ENCODE data around the gene SMIM1. TPM values are rescaled to one million over a fixed set of nuclear protein-coding genes. Genes with fewer than 3 reads are reported as not detected.

SMIM1 gene
- total RNA-seq, 1 donor from 2014 or later, result 1.6 TPM

DNA sequence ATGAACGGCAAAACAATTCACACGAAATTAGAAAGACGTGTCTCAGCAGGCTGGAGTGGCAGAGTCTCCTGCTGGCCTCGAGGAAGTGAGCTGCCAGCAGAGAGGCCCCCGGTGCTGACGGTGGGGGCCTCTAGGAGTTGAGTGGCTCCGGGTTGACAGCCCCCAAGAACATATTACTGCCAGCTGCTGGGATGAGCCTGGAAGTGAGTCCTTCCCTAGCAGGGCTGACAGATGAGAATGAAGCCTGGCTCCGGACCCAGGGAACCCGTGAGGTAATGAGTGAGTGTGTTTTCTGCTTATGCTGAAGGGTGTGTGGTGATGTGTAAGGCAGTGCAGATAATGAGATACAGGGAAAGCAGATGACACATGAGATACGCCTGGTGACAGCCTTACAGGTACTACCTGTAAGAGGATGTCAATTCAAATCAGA, 47.2 kb downstream of the SMIM1 start:
- Histone ChIP-seq H3K9me3 (ENCODE audit: control insufficient read depth in 3 of 3, low read length in 3 of 3) (no peaks in the 10 kb centered on the region), H3K9ac (ENCODE audit: low read depth in 1 of 3, low read length in 3 of 3) (no peak overlapping the region), H3K4me3 (ENCODE audit: low read length in 3 of 3) (no peak overlapping the region), H3K27me3 (ENCODE audit: control insufficient read depth in 3 of 3, insufficient read depth in 3 of 3, low read length in 3 of 3) (no peaks in the 10 kb centered on the region), H3K27ac (ENCODE audit: low read depth, low read length) (no peak overlapping the region), H3K4me1 (ENCODE audit: control insufficient read depth in 3 of 3, insufficient read depth in 3 of 3, low read length in 3 of 3) (no peaks in the 10 kb centered on the region), H3K36me3 (ENCODE audit: control insufficient read depth in 3 of 3, insufficient read depth in 3 of 3, low read length in 3 of 3) (peaks cover 65 to 70% (median 70%) of the 10 kb centered on the region in 3 donors)

GRCh38 chr1:3820316-3820715, 47.8 kb downstream of the SMIM1 start:
- no peak overlapping the region for H3K27ac ChIP-seq (ENCODE audit: low read depth, low read length)
- peaks cover 64 to 68% (median 68%) of the 10 kb centered on the region in 3 donors for H3K36me3 ChIP-seq (ENCODE audit: control insufficient read depth in 3 of 3, insufficient read depth in 3 of 3, low read length in 3 of 3)

DNA sequence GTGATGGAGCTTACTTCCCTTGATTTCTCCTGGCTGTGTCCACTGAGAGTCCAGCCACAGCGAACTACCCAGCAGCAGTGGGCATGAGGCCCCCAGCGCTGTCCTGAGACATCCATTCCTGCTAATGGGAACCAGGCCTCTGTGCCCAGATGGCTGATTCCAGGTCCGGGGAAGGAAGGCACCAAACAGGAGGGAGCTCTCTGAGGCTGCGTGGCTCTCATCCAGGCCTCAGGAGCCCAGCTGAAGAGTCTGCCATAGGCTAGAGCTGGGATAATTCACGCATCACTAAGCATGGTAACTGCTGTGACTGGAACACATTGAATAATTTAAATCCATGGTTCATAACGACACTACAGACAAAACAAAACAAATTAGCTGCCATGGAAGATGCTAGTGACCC, 48.5 kb downstream of the SMIM1 start:
- Histone ChIP-seq H3K4me1 (ENCODE audit: control insufficient read depth in 3 of 3, insufficient read depth in 3 of 3, low read length in 3 of 3) (no peaks in the 10 kb centered on the region), H3K9ac (ENCODE audit: low read depth in 1 of 3, low read length in 3 of 3) (no peak overlapping the region), H3K36me3 (ENCODE audit: control insufficient read depth in 3 of 3, insufficient read depth in 3 of 3, low read length in 3 of 3) (peaks cover 66 to 70% (median 68%) of the 10 kb centered on the region in 3 donors), H3K9me3 (ENCODE audit: control insufficient read depth in 3 of 3, low read length in 3 of 3) (no peaks in the 10 kb centered on the region), H3K27me3 (ENCODE audit: control insufficient read depth in 3 of 3, insufficient read depth in 3 of 3, low read length in 3 of 3) (no peaks in the 10 kb centered on the region), H3K27ac (ENCODE audit: low read depth, low read length) (no peak overlapping the region), H3K4me3 (ENCODE audit: low read length in 3 of 3) (no peak overlapping the region)

More at GRCh38 chr1:3820316-3820715, 47.8 kb downstream of the SMIM1 start:
- no peaks in the 10 kb centered on the region for H3K4me1 ChIP-seq (ENCODE audit: control insufficient read depth in 3 of 3, insufficient read depth in 3 of 3, low read length in 3 of 3)
- H3K27me3 ChIP-seq (ENCODE audit: control insufficient read depth in 3 of 3, insufficient read depth in 3 of 3, low read length in 3 of 3), result no peaks in the 10 kb centered on the region
- H3K9ac ChIP-seq (ENCODE audit: low read depth in 1 of 3, low read length in 3 of 3), result no peak overlapping the region
- H3K9me3 ChIP-seq (ENCODE audit: control insufficient read depth in 3 of 3, low read length in 3 of 3), result no peaks in the 10 kb centered on the region
- H3K4me3 ChIP-seq (ENCODE audit: low read length in 3 of 3), result no peak overlapping the region

DNA sequence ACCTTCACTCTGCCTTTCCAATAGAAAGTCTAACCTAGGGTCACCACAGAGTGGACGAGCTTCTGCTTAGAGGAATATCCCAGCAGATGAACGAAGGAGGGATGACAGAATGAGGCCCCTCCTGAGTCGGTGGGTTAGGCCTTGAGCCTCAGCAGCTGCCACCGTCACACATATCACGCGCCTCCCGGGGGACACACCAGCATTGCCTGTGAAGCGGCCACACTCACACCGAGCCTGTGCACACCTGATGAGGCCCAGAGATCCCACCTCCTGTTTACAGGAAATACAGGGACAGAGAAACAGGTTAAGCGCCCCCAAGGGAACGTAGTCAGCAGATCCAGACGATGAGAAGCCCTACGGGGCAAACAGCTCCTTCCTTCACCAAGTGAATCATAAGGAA, 48.9 kb downstream of the SMIM1 start:
- Histone ChIP-seq H3K4me3 (ENCODE audit: low read length in 3 of 3) (no peak overlapping the region), H3K36me3 (ENCODE audit: control insufficient read depth in 3 of 3, insufficient read depth in 3 of 3, low read length in 3 of 3) (peaks cover 66 to 71% (median 68%) of the 10 kb centered on the region in 3 donors), H3K27me3 (ENCODE audit: control insufficient read depth in 3 of 3, insufficient read depth in 3 of 3, low read length in 3 of 3) (no peaks in the 10 kb centered on the region), H3K9me3 (ENCODE audit: control insufficient read depth in 3 of 3, low read length in 3 of 3) (no peaks in the 10 kb centered on the region), H3K4me1 (ENCODE audit: control insufficient read depth in 3 of 3, insufficient read depth in 3 of 3, low read length in 3 of 3) (no peaks in the 10 kb centered on the region), H3K9ac (ENCODE audit: low read depth in 1 of 3, low read length in 3 of 3) (no peak overlapping the region), H3K27ac (ENCODE audit: low read depth, low read length) (no peak overlapping the region)

DNA sequence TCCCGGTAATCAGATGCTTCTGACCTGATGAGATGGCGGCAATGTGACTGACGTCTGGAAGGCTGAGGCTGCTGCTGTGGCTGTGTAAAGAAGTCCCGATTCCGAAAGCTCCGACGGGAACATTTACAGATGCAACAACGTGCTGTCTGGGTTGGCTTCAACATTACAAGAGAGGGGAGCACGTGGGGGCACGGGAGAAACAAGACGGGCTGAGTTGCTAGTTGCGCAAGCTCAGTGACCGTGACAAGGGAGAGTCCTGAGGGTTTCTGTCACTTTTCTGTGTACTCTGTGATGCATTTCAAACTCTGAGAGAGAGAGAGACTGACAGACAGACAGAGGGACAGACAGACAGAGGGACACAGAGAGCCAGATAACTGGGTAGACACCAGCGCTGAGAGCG, 49.4 kb downstream of the SMIM1 start:
- no peak overlapping the region for H3K9ac ChIP-seq (ENCODE audit: low read depth in 1 of 3, low read length in 3 of 3)
- H3K27ac ChIP-seq (ENCODE audit: low read depth, low read length), result no peak overlapping the region
- H3K36me3 ChIP-seq (ENCODE audit: control insufficient read depth in 3 of 3, insufficient read depth in 3 of 3, low read length in 3 of 3), result peaks cover 66 to 74% (median 69%) of the 10 kb centered on the region in 3 donors

GRCh38 chr1:3822421-3822820, 49.9 kb downstream of the SMIM1 start:
- Histone ChIP-seq H3K27ac (ENCODE audit: low read depth, low read length) (no peak overlapping the region), H3K27me3 (ENCODE audit: control insufficient read depth in 3 of 3, insufficient read depth in 3 of 3, low read length in 3 of 3) (no peaks in the 10 kb centered on the region), H3K9me3 (ENCODE audit: control insufficient read depth in 3 of 3, low read length in 3 of 3) (no peaks in the 10 kb centered on the region), H3K9ac (ENCODE audit: low read depth in 1 of 3, low read length in 3 of 3) (no peak overlapping the region), H3K4me3 (ENCODE audit: low read length in 3 of 3) (no peak overlapping the region), H3K4me1 (ENCODE audit: control insufficient read depth in 3 of 3, insufficient read depth in 3 of 3, low read length in 3 of 3) (no peaks in the 10 kb centered on the region), H3K36me3 (ENCODE audit: control insufficient read depth in 3 of 3, insufficient read depth in 3 of 3, low read length in 3 of 3) (peaks cover 70 to 79% (median 74%) of the 10 kb centered on the region in 3 donors)

More for the DNA sequence above, 49.4 kb downstream of the SMIM1 start:
- H3K4me3 ChIP-seq (ENCODE audit: low read length in 3 of 3), result no peak overlapping the region
- H3K27me3 ChIP-seq (ENCODE audit: control insufficient read depth in 3 of 3, insufficient read depth in 3 of 3, low read length in 3 of 3), result no peaks in the 10 kb centered on the region
- no peaks in the 10 kb centered on the region for H3K4me1 ChIP-seq (ENCODE audit: control insufficient read depth in 3 of 3, insufficient read depth in 3 of 3, low read length in 3 of 3)
- H3K9me3 ChIP-seq (ENCODE audit: control insufficient read depth in 3 of 3, low read length in 3 of 3), result no peaks in the 10 kb centered on the region

DNA sequence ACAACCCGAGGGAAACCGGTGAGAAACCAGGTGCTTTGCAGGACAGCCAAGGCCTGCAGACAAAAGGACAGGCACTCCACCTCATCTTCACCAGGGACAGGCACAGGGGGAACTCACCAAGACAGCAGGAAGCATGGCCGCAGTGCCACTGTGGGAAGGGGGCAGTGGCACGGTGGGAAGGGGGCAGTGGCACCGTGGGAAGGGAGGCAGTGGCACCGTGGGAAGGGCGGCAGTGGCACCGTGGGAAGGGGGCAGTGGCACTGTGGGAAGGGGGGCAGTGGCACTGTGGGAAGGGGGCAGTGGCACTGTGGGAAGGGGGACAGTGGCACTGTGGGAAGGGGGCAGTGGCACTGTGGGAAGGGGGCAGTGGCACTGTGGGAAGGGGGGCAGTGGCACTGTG, 52.1 kb downstream of the SMIM1 start:
- no peak overlapping the region for H3K9ac ChIP-seq (ENCODE audit: low read depth in 1 of 3, low read length in 3 of 3)
- H3K27me3 ChIP-seq (ENCODE audit: control insufficient read depth in 3 of 3, insufficient read depth in 3 of 3, low read length in 3 of 3), result no peaks in the 10 kb centered on the region
- H3K9me3 ChIP-seq (ENCODE audit: control insufficient read depth in 3 of 3, low read length in 3 of 3), result no peaks in the 10 kb centered on the region
- no peak overlapping the region for H3K27ac ChIP-seq (ENCODE audit: low read depth, low read length)
- H3K4me1 ChIP-seq (ENCODE audit: control insufficient read depth in 3 of 3, insufficient read depth in 3 of 3, low read length in 3 of 3), result no peaks in the 10 kb centered on the region
- no peak overlapping the region for H3K4me3 ChIP-seq (ENCODE audit: low read length in 3 of 3)
- H3K36me3 ChIP-seq (ENCODE audit: control insufficient read depth in 3 of 3, insufficient read depth in 3 of 3, low read length in 3 of 3), result peaks cover 83 to 92% (median 89%) of the 10 kb centered on the region in 3 donors

- no peak overlapping the region for H3K9ac ChIP-seq (ENCODE audit: low read depth in 1 of 3, low read length in 3 of 3)
- no peak overlapping the region for H3K27ac ChIP-seq (ENCODE audit: low read depth, low read length)
- H3K27me3 ChIP-seq (ENCODE audit: control insufficient read depth in 3 of 3, insufficient read depth in 3 of 3, low read length in 3 of 3), result no peaks in the 10 kb centered on the region
- H3K4me3 ChIP-seq (ENCODE audit: low read length in 3 of 3), result no peak overlapping the region
- H3K9me3 ChIP-seq (ENCODE audit: control insufficient read depth in 3 of 3, low read length in 3 of 3), result no peaks in the 10 kb centered on the region
- H3K36me3 ChIP-seq (ENCODE audit: control insufficient read depth in 3 of 3, insufficient read depth in 3 of 3, low read length in 3 of 3), result peaks cover 81 to 92% (median 88%) of the 10 kb centered on the region in 3 donors
- no peaks in the 10 kb centered on the region for H3K4me1 ChIP-seq (ENCODE audit: control insufficient read depth in 3 of 3, insufficient read depth in 3 of 3, low read length in 3 of 3)
Measured at GRCh38 chr1:3825356-3825755, 52.8 kb downstream of the SMIM1 start.

Small RNA genes lying within 50 kb of the gene (small RNA-seq; reads per million reads assigned to genes)
- gene RF02197 (not detected), gene RN7SL574P (not detected)

Other genes starting within 250 kb of the SMIM1 start
- 10.4 TPM for gene MEGF6, start 161.2 kb upstream of the SMIM1 start, total RNA-seq
- 17.2 TPM for gene TPRG1L, start 147.7 kb upstream of the SMIM1 start, total RNA-seq
- 13.0 TPM for gene WRAP73, start 122.6 kb upstream of the SMIM1 start, total RNA-seq
- not detected for gene TP73, start 120.2 kb upstream of the SMIM1 start, total RNA-seq
- gene CCDC27, start 20.3 kb upstream of the SMIM1 start, total RNA-seq, result not detected
- gene LRRC47, start 23.7 kb downstream of the SMIM1 start, total RNA-seq, result 28.7 TPM
- 26.1 TPM for gene CEP104, start 84.5 kb downstream of the SMIM1 start, total RNA-seq
- 2.1 TPM for gene DFFB, start 84.7 kb downstream of the SMIM1 start, total RNA-seq
- 20.9 TPM for gene C1orf174, start 127.5 kb downstream of the SMIM1 start, total RNA-seq

Measured in skeletal muscle tissue (tissue), 5 donors.